ENCODE data around the gene CHRNB2.

GRCh38 chr1:154614247-154614646 is 46.7 kb downstream of the CHRNB2 start:
- TF ChIP-seq POLR2AphosphoS5 (IDR thresholded peaks at IDR 0.05) (no peak), CTCF (IDR thresholded peaks at IDR 0.05) (no peak), POLR2A (IDR thresholded peaks at IDR 0.05) (no peak), EP300 (IDR thresholded peaks at IDR 0.05; ENCODE audit: low read depth) (no peak)
